Endodermal cell (in vitro differentiated cells): ENCODE results near the gene KCND2. TPM values are rescaled to one million over a fixed set of nuclear protein-coding genes. Genes with fewer than 3 reads are reported as not detected.

Source experiments
- DNase-seq: peaks from one replicate; pipeline ENCODE4 v3.0.0-alpha.2; 2017
- H3K27ac ChIP-seq: 2 replicates; pipeline ENCODE4 v1.5.1; 2013; ENCODE audit warnings: mild to moderate bottlenecking, low read depth, low read length, moderate library complexity
- H3K27me3 ChIP-seq: 2 replicates; pipeline ENCODE4 v1.6.1; 2013; ENCODE audit warnings: mild to moderate bottlenecking, low read length, moderate library complexity; ENCODE audit not compliant: insufficient read depth, control insufficient read depth, poor library complexity, severe bottlenecking
- H3K36me3 ChIP-seq: 2 replicates; pipeline ENCODE4 v1.7.0; 2013; ENCODE audit warnings: mild to moderate bottlenecking, low read length, moderate library complexity; ENCODE audit not compliant: control insufficient read depth, insufficient read depth
- H3K4me1 ChIP-seq: one replicate; pipeline ENCODE4 v1.7.0; 2013; ENCODE audit warnings: low read length; ENCODE audit not compliant: control insufficient read depth, insufficient read depth
- H3K4me3 ChIP-seq: 2 replicates; pipeline ENCODE4 v1.5.1; 2013; ENCODE audit warnings: mild to moderate bottlenecking, low read length, moderate library complexity
- H3K9ac ChIP-seq: 2 replicates; pipeline ENCODE4 v1.6.1; 2013; ENCODE audit warnings: mild to moderate bottlenecking, low read length, moderate library complexity; ENCODE audit not compliant: poor library complexity, severe bottlenecking; ENCODE audit errors: extremely low read depth
- H3K9me3 ChIP-seq: 2 replicates; pipeline ENCODE4 v1.6.1; 2013; ENCODE audit warnings: mild to moderate bottlenecking, low read length, moderate library complexity; ENCODE audit not compliant: control insufficient read depth
- H3K27ac Mint-ChIP-seq: 2 replicates; pipeline ENCODE4 v1.8.0; 2020; ENCODE audit warnings: mixed read lengths
- H3K27me3 Mint-ChIP-seq: 2 replicates; pipeline ENCODE4 v1.8.0; 2021; ENCODE audit warnings: mild to moderate bottlenecking, mixed read lengths; ENCODE audit not compliant: insufficient read depth
- H3K36me3 Mint-ChIP-seq: 2 replicates; pipeline ENCODE4 v1.8.0; 2020; ENCODE audit warnings: low read depth, mixed read lengths
- H3K4me1 Mint-ChIP-seq: 2 replicates; pipeline ENCODE4 v1.8.0; 2020; ENCODE audit warnings: mixed read lengths
- H3K4me3 Mint-ChIP-seq: 2 replicates; pipeline ENCODE4 v1.8.0; 2020; ENCODE audit warnings: mild to moderate bottlenecking, moderate library complexity, mixed read lengths
- H3K9me3 Mint-ChIP-seq: 2 replicates; pipeline ENCODE4 v1.8.0; 2020; ENCODE audit warnings: mild to moderate bottlenecking, mixed read lengths
- WGBS, 2 experiments: methylation state at CpG; one replicate each; pipeline versions ENCODE4 v1.1.5 to v1.1.7; 2013; ENCODE audit warnings: missing lambda C conversion rate in 2 of 2, mixed read lengths in 1 of 2; ENCODE audit not compliant: insufficient coverage in 1 of 2, insufficient read length in 1 of 2; 5-methylcytosine and 5-hydroxymethylcytosine counted together
- total RNA-seq, 2 donors: library from RNA; stranded (reverse); fragmentation: NEBNext Ultra II Directional in 1 of 2; extraction: Animal tissue kit (Norgen Biotek cat#: 25700) in 1 of 2; gene quantifications; 2 replicates in 1 of 2; 3 replicates in 1 of 2; pipeline ENCODE4 v1.2.1, GENCODE V29; 2021
- TF ChIP-seq, protein P1 (sequence below): fragments of 200-600 bp; sonication (generic); conservative IDR thresholded peaks from 2 replicates; pipeline ENCODE4 v1.5.0; 2021; ENCODE audit warnings: antibody characterized with exemption, mild to moderate bottlenecking

KCND2 gene
- total RNA-seq, 2 donors from 2014 or later = 0.71 to 4.6 TPM

DNA sequence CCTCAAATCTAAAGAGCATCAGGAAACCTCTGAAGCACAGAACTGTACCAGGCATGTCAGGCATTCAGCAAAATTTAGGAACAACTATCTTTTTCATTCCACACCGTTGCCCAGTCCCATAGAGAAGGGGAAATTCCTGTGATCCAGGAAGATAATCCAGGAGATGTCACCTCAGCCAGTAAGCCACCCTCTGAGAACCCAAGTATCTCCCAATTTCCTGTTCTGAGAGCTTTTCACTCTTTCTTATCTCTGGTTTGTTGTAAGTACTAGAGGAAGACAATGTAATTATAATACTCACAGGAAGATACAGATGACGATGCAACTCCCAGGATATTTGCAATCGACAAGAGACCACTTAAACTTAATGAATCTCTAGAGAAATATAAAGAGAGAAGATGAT is 487.9 kb downstream of the KCND2 start:
- Histone ChIP-seq H3K9ac (no peak overlapping the region), H3K9me3 (no peaks in the 10 kb centered on the region), H3K4me1 (peaks cover 11% of the 10 kb centered on the region), H3K27me3 (no peaks in the 10 kb centered on the region), H3K36me3 (no peaks in the 10 kb centered on the region), H3K4me3 (no peak overlapping the region), H3K27ac (no peak overlapping the region)
- 58 to 69% methylated on average over 3 of the region's 3 CpGs for WGBS, 2 experiments
- DNase-seq = no peak
- TF ChIP-seq, protein P1, sequence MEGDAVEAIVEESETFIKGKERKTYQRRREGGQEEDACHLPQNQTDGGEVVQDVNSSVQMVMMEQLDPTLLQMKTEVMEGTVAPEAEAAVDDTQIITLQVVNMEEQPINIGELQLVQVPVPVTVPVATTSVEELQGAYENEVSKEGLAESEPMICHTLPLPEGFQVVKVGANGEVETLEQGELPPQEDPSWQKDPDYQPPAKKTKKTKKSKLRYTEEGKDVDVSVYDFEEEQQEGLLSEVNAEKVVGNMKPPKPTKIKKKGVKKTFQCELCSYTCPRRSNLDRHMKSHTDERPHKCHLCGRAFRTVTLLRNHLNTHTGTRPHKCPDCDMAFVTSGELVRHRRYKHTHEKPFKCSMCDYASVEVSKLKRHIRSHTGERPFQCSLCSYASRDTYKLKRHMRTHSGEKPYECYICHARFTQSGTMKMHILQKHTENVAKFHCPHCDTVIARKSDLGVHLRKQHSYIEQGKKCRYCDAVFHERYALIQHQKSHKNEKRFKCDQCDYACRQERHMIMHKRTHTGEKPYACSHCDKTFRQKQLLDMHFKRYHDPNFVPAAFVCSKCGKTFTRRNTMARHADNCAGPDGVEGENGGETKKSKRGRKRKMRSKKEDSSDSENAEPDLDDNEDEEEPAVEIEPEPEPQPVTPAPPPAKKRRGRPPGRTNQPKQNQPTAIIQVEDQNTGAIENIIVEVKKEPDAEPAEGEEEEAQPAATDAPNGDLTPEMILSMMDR = no peak
- H3K36me3 Mint-ChIP-seq = peaks cover 5% of the 10 kb centered on the region
- no peaks in the 10 kb centered on the region for H3K27me3 Mint-ChIP-seq
- no peak overlapping the region for H3K27ac Mint-ChIP-seq
- H3K4me1 Mint-ChIP-seq = peaks cover 43% of the 10 kb centered on the region
- no peak overlapping the region for H3K4me3 Mint-ChIP-seq
- no peaks in the 10 kb centered on the region for H3K9me3 Mint-ChIP-seq

DNA sequence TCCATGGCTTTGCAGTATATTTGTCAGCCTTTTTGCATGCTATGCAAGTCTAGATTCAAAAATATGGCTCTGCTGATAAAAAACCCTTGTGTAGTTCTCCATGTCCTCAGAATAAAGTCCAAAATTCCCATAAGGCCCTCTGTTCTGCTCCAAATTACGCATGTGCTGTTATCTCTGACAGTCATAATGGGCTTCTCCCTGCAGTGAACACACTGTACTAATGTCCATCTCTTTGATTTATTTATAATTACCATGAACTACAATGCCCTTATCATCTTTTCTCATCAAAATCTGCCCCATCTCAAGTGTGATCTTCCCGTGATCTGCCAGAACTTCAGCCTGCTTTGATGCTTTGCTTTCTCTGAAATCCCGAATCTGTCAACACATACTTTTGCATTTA is 497.2 kb downstream of the KCND2 start:
- no peaks in the 10 kb centered on the region for H3K27me3 ChIP-seq
- H3K4me3 ChIP-seq = no peak overlapping the region
- Mint-ChIP-seq H3K27ac (no peak overlapping the region), H3K4me1 (peaks cover 29% of the 10 kb centered on the region), H3K36me3 (peaks cover 9% of the 10 kb centered on the region), H3K27me3 (no peaks in the 10 kb centered on the region), H3K9me3 (no peaks in the 10 kb centered on the region), H3K4me3 (no peak overlapping the region)
- TF ChIP-seq, protein P1 = no peak
- H3K4me1 ChIP-seq = peaks cover 5% of the 10 kb centered on the region
- no peak for DNase-seq
- no peaks in the 10 kb centered on the region for H3K36me3 ChIP-seq
- 93 to 96% methylated on average over 2 to 3 of the region's 3 CpGs for WGBS, 2 experiments
- no peak overlapping the region for H3K27ac ChIP-seq
- H3K9me3 ChIP-seq = no peaks in the 10 kb centered on the region
- no peak overlapping the region for H3K9ac ChIP-seq

DNA sequence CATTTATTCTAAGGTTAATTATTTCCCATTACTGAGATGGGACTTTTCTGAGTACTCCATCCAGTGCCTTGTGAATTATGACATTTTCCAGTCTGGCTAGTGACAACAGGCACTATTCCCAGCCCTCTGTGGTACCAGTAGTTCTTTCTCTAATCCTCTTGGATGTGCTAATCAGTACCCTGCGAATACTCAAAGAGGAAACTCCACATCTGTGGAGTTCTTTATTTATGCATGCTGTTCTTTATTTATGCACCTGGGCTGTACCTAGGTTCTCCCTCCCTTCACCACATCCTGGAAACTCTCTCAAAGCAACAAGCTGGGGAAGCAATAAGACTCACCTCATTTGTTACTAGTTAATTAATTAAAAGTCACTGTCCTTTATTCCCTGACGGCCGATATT is 501.5 kb downstream of the KCND2 start:
- no peak overlapping the region for H3K4me3 Mint-ChIP-seq
- peaks cover 2% of the 10 kb centered on the region for H3K36me3 Mint-ChIP-seq
- no peaks in the 10 kb centered on the region for H3K36me3 ChIP-seq
- TF ChIP-seq, protein P1 = no peak
- H3K9me3 Mint-ChIP-seq = no peaks in the 10 kb centered on the region
- H3K9me3 ChIP-seq = no peaks in the 10 kb centered on the region
- no peaks in the 10 kb centered on the region for H3K27me3 Mint-ChIP-seq
- H3K4me1 ChIP-seq = peaks cover 7% of the 10 kb centered on the region
- H3K4me3 ChIP-seq = no peak overlapping the region
- H3K4me1 Mint-ChIP-seq = peaks cover 13% of the 10 kb centered on the region
- peak overlapping the region; percentile 64 for H3K27ac Mint-ChIP-seq
- 63 to 73% methylated on average over 3 of the region's 3 CpGs for WGBS, 2 experiments
- H3K9ac ChIP-seq = no peak overlapping the region
- DNase-seq = no peak
- no peak overlapping the region for H3K27ac ChIP-seq
- H3K27me3 ChIP-seq = no peaks in the 10 kb centered on the region
